ENCODE measurements around the gene TRMT13.

Gene TRMT13, protein sequence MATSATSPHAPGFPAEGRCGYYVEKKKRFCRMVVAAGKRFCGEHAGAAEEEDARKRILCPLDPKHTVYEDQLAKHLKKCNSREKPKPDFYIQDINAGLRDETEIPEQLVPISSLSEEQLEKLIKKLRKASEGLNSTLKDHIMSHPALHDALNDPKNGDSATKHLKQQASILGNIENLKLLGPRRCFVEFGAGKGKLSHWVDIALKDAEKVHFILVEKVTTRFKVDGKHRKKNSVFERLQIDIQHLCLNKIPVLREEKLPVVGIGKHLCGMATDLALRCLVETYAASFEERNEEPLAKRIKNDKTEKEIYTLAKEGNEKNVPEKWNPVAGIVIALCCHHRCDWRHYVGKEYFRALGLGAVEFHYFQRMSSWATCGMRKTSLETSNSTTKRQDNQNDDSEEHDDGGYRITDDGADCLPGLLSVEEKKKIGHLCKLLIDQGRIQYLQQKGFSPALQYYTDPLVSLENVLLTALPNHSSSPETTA

DNA sequence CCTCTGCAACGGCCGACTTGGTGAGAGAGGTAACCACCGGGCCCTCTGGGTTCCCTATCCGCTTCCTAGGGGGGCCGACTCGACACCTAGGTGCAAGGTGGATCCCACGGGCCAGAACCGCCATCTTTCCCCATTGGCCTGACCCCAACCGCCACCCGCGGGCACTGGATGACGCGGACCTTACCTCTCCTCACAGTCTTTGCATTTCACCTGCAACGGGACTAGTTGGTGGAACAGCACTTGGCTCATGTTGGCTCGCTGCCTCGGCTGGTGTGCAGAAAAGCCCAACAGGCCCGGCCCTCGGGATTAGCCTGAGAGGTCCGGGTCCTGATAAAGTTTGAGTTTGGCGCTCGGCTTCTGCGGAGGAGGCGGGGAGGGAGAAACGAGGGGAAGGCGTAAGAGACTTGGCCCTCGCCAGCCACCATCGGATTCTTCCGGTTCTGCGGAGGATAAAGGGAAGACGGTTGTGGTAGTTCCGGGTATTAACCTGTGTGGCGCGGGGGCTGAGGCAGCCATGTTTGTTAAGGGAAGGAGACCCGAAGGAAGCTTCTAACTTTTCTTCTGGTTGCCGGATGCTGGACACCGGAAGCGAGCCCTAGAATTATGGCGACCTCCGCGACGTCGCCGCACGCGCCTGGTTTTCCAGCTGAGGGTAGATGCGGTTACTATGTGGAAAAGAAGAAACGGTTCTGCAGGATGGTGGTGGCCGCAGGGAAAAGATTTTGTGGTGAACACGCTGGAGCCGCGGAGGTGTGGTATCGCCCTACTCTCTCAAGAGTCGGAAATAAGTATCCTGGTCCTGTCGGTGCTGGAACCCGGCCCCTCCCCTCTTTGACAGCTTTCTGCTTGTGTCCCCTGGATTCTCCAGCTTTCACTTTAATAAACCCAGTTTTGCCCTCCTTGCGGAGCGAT is at the start of gene TRMT13, which contains the start of gene SASS6:
TSS of gene TRMT13 (plus strand) at position 598 of the 912 bp plus-strand sequence. CDS start at position 604, 6 bp downstream.
TSS of gene SASS6 (minus strand) at position 365 of the 912 bp plus-strand sequence. CDS start at position 249, 116 bp downstream.
- DNase-seq (ENCODE audit: low spot score) = peak; percentile 96

DNA sequence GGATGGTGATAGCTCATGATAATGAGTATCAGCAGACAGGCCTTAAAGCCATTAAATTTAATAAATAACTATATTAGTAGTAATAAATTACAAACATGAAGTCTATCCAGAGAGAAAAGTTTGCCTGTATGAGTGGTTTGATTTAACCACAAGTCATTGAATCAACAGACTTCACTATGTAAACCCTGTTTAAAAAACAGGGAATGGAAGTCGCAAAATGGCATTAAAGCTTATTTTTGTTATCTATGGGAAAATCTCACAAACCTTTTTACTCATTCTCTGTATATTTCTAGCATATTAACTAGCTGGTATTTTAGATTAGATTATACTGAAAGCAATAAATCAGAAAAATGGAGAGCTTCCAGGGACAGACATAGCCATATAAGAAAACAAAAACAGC is 45.6 kb upstream of the TRMT13 start:
- no peak for DNase-seq (ENCODE audit: low spot score)

DNA sequence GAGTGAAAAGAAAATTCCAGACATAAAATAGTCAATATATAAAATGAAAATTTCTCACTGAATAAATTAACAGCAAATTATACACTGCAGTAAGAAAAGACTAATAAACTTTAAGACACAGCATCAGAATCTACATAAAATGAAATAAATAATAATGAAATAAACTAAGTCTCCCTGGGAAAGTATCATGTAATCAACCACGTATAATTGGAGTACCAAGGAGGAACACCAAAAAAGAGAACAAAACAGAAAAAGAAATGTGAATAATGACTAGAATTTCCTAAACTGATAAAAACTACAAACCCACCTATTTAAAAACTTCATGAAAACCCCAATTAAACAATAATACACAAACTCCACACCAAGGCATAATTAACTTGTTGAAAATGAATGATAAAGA is 43.9 kb upstream of the TRMT13 start:
- DNase-seq (ENCODE audit: low spot score) = no peak

DNA sequence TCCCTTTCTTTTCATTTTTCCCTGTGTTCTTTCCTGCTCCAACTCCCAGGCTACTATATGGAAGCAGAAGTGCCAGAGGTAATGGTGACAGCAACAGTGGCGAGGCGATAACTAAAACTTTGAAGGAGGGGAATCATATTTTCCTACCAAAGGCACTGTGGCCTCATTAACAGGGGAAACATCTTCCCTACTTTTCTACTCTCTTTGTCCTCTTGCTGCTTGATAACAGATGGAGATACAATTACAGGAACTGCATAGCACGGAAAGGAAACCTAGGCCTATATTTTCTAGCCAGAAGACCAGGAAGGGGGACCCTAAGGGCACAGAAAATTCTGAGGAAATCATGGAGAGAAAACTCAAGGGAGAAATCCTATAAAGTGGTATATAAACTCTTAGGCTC is 42.5 kb upstream of the TRMT13 start:
- DNase-seq (ENCODE audit: low spot score) = no peak

DNA sequence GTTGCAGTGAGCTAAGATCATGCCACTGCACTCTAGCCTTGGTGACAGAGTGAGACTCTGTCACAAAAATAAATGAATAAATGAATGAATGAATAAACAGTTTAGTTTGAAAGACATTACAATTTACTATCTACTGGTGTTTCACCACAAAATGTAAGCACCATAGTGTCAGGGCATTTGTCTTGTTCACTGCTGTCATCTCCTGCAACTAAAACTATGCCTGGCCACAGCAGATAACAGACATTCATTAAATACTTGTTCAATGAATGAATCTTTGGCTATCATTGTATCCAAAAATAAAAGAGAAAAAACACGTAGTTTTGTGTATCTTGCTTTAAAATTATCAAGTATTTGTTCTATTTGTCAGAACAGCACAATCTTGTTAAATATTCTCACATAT is 32.8 kb upstream of the TRMT13 start:
- DNase-seq (ENCODE audit: low spot score) = no peak

DNA sequence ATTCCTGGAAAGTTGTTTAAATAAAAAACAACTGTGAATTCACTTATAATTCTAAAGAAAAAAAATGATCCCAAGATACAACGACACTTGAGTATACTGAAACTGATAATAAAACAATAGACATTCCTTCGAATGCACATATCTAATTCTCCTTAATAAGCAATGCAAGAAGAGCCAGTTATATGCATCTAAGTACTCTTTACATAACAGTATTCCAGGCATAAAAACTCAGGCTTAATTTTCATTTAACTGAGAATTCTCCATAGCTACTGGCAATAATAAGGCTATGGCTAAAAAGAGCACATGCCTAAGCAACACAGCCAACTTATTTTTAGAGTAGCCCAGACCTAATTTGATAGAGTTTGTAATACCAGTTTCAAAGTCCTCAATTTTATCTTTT is 31.4 kb upstream of the TRMT13 start:
- DNase-seq (ENCODE audit: low spot score) = no peak

DNA sequence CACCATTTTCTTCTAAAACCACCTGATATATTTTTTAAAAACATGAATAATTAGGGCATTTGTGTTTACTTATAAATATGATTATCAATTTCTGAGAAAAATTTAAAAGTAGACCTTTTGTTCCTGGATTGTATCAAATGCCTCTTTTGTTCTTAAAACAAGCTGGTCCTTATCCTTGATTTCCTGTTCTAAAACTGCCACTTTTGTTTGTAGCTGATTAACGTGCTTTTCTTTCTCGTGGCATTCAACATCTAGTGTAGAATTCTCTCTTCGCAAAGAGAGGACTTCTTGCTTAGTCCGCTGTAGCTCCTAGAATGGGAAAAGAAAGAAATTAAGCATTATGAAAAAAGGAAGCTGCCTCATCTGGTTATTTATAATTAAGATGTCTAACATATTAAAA is 25.3 kb upstream of the TRMT13 start:
- DNase-seq (ENCODE audit: low spot score) = no peak

DNA sequence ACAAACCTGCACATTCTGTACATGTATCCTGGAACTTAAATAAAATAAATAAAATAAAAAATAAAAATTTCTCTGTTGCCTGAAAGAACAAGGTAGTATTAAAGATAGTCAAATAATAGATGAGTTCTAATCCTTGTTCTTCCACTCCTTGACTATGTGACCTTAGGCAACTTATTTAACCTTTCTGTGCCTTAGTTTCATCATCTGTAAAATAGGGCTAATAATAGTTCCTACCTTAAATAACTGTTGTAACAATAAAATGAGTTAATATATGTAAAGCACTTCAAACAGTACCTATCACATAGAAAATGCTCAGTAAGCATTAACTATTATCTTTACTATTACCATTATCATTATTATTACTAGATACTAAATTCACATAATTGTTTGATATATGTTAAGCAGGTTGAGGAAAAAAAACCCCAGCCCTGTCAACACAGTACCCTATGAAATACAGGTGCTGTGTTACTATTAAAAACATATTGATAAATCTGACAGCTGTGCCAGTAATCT is 23.4 kb upstream of the TRMT13 start:
- no peak for DNase-seq (ENCODE audit: low spot score)

DNA sequence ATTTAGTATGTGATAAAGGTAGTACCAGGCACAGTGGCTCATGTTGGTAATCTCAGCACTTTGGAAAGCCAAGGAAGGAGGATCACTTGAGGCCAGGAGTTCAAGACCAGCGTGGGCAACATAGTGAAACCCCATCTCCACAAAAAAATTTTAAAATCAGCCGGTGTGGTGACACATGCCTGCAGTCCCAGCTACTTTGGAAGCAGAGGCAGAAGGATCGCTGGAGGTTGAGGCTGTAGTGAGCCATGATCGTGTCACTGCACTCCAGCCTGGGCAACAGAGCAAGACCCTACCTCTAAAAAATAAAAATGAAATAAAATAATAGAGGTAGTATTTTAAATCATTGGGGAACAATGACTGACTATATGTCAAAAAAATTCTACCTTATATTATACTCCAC is 17.4 kb upstream of the TRMT13 start:
- no peak for DNase-seq (ENCODE audit: low spot score)

DNA sequence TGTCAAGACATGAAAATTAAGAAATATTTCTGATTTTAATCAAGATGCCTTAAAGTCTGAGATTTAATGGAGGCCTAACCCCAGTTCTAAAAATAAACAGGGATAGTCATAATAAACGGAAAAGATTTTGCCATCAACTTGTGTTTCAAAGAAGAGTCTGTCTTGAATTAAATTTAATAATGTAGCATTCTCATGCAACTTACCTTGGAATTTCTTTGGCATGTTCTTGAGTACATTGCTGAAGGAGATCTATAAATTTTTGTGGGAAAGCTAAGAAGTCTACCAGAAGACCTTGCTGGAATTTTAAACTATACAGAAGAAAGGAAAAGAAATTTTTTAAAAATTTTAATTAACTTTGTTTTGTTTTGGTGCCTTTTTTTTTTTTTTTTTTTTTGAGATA is 10.8 kb upstream of the TRMT13 start:
- no peak for DNase-seq (ENCODE audit: low spot score)

DNA sequence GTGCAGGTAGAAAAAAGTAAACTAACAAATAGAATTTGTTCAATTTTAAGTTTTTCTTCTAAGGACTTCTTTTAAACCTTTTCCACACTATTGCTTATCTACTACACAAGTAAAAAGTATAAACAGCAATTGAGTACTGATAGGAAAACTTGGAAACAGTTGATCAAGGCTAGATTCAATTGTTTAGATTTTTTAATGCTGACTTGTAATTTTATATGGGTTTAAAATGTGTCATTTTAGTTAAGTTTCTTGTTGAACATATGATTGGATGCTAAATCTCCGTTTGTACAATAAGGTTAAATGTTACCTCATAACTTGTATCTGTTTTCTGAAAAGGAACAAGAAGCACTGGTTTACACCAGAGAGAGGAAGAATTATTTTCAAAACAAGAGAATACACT is 5.7 kb upstream of the TRMT13 start:
- DNase-seq (ENCODE audit: low spot score) = no peak

DNA sequence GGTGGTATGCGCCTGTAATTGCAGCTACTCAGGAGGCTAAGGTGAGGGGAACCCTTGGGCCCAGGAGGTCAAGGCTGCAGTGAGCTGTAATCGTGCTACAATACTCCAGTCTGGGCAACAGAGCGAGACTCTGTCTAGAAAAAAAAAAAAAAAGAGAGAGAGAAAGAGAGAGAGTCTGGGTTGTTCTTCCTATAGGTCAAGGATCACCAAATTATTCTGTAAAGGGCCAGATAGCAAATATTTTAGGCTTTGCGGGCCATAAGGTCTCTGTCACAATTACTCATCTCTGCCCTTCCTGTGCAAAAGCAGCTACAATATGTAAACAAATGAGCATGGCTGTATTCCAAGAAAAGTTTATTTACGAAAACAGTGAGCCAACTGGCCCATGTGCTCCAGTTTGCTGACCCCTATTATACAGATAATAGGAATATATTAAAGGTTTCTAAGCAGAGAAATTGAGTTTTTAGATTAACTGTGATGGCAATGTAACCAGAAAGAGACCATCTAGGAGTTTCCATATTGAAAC is 2.3 kb upstream of the TRMT13 start:
- DNase-seq (ENCODE audit: low spot score) = no peak

DNA sequence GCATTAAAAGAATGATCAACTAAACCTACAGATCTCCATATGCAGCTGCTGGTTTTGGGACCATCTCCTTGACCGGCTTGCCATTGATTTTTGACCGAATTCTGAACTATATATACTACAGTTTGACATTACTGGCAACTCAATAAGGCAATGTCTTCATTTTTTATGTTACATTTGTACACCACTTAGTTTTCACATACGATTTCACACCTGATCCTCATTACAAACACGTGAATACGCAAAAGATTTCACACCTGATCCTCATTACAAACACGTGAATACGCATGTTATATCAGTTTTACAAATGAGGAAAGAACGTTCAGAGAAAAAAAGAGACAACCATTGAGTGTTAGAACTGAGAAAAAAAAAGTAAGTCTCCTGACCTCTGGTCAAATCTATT is 1.3 kb upstream of the TRMT13 start:
- no peak for DNase-seq (ENCODE audit: low spot score)

DNA sequence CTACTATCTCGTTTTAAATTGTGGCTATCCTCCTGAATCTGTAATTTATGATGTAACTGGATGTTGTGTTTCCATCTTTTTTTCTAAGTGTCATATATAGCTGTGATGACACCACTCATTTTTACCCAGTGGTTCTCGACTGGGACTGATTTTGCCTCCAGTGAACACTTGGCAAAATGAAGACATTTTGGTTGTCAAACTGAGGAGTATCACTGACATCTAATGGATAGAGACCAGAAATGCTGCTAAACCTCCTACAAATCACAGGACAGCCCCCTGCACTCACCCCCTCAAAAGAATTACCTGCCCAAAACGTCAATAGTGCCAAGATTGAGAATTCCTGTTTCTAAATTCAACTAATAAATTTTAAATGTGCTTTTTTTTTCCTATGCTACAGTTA is 1.9 kb downstream of the TRMT13 start:
- DNase-seq (ENCODE audit: low spot score) = no peak

DNA sequence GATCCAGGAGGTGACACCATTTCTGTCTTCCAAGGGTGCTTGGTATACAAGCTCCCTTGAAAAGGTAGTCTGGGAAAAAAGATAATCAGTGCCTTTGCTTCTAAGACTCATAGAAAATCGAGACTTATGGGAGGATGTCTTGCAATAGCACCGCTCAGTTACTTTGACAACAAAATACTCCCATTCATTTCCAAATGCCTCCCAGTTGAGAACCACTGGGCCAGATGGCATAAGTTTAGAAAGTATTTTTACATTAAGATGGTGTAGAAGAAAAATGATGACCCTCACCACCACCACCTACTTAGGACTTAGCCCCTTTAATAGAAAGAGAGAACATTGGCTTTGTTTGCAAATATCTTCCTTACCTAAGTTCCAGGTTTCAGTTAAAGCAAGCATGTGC is 4.6 kb downstream of the TRMT13 start:
- DNase-seq (ENCODE audit: low spot score) = no peak

DNA sequence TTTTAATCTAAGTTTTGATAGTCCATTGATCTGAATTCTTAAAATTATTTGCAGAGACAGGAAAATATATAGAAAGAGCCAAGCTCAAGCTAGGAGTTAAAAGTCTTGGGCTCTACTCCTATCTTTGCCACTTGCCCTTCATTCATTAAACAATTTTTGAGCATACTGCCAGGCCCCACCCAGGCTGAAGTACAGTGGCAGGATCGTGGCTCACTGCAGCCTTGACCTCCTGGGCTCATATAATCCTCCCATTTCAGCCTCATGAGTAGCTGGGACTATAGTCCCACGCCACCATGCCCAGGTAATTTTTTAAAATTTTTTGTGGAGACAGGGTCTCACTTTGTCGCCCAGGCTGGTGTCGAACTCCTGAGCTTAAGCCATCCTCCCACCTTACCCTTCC is 8.2 kb downstream of the TRMT13 start:
- no peak for DNase-seq (ENCODE audit: low spot score)

DNA sequence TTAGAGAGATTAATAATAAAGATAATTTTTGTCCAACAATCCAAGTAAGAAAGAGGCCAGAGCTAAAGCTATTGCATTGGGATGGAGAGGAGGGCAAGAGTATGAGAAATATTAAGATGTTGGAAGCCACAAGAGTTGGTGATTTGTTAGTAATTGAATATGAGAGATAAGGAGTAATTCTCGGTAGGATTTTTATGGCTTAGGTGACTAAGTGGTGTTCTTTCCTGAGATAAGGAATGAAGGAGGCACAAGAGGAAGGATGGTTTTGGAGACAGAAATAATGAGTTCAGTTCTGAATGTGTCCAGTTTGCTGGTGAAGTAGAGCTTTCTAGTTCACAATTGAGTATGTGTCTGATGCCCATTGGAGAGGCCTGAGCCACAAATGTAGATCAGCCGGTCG is 9.4 kb downstream of the TRMT13 start:
- no peak for DNase-seq (ENCODE audit: low spot score)

DNA sequence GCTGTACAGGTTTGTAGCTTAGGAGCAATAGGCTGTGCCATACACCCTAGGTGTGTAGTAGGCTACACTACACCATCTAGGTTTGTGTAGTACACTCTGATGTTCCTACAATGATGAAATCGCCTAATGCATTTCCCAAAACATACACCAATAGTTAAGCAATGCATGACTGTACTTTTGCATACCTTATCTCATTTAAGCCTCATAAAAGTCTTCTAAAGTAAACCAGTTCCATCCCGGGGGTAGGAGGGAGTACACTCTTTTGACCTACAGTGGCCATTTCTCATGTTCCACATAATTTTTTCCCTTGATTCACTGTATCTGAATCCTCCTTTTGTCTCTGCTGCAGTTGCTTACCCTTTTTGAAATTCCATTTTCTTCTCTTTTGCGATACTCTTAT is 12.2 kb downstream of the TRMT13 start:
- no peak for DNase-seq (ENCODE audit: low spot score)

DNA sequence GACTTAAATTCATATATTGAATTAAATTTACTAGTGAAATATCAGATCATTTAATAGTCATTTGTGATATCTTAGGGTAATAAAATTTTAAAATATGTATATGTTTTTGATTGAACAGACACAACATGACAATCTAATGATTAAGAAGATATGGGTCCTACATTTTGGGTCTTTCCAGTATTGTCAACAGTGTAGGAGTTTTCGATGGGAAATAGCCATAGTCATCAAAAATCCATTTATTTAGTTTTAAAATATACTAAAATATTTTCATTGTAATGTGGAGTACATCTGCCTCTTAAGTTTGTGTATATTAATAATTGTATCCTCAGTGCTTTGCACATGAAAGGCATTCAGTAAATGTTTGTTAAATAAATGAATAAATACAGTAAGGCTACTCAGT is 14.0 kb downstream of the TRMT13 start:
- no peak for DNase-seq (ENCODE audit: low spot score)

DNA sequence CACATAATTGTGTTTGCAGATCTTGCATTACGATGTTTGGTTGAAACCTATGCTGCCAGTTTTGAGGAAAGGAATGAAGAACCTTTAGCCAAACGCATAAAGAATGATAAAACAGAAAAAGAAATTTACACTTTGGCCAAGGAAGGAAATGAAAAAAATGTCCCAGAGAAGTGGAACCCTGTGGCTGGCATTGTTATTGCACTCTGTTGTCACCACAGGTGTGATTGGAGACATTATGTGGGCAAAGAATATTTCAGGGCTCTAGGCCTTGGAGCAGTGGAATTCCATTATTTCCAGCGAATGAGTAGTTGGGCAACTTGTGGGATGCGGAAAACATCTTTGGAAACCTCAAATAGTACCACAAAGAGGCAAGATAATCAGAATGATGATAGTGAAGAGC is 14.9 kb downstream of the TRMT13 start:
- no peak for DNase-seq (ENCODE audit: low spot score)

DNA sequence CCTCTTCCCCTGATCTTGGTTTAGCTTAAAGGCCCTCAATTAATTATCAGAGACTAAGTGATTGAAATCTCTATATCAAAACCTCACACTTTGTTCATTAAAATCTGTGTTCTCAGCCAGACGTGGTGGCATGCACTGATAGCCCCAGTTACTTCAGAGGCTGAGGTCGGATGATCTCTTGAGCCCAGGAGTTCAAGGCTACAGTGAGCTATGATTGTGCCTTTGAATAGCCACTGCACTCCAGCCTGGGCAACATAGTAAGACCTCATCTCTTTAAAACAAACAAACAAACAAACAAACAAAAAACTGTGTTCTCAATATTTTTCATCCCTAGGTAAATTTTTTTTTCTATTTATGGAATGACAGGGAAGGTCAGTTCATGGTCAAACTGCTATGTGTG is 18.7 kb downstream of the TRMT13 start:
- DNase-seq (ENCODE audit: low spot score) = no peak

DNA sequence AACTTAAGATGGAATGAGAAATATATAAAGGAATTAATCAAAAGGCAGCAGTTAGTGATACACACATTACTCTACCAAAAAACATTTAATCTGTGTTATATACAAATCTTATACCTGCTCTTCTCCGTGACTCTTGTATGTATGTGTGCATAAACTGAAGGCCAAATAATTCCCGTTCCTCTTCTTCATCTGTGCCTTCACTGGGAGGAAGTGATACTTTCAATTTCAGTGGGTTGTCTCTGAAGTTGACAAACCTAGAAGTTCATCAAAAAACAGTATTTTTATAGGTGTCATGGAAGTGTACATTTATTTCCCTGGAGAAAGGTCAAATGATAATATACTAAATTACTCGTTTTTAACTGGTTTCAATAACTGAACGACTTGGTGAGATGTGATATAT is 19.3 kb downstream of the TRMT13 start:
- DNase-seq (ENCODE audit: low spot score) = no peak

DNA sequence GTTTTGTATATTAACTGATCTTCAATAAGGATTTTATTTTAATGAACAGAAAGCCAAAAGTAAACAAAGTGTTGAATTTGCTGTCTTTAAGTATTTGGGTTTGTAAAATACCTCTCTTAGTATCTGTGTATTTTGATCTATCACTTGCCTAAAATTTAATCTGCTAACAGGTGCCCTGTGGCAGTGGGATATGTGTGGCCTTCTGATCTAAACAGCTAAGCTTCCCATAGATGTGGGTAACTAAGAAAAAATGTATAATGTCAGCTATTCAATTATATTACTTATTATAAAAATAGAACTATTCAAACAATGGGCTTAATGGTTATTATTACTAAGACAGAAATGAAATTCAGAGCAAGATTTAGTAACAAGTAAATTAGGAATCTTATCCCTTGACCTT is 29.9 kb downstream of the TRMT13 start:
- no peak for DNase-seq (ENCODE audit: low spot score)
